Stimulated activated CD4-positive, alpha-beta T cell treated with anti-CD3 and anti-CD28 coated beads, TNF-alpha, amount 100 ng/mL, for 24 hours (primary cell): ENCODE results near the gene SLC16A4.
"Not testable (repeated sequence)": the region's sequence is repeated elsewhere in the genome, so short reads cannot be mapped to it uniquely, and the experiment has no call there.

Experiments
- DNase-seq, 3 experiments: peaks; one replicate each; pipeline ENCODE4 v3.0.0-alpha.2; 2020; ENCODE audit warnings: low read depth in 3 of 3

The SLC16A4 gene

DNA sequence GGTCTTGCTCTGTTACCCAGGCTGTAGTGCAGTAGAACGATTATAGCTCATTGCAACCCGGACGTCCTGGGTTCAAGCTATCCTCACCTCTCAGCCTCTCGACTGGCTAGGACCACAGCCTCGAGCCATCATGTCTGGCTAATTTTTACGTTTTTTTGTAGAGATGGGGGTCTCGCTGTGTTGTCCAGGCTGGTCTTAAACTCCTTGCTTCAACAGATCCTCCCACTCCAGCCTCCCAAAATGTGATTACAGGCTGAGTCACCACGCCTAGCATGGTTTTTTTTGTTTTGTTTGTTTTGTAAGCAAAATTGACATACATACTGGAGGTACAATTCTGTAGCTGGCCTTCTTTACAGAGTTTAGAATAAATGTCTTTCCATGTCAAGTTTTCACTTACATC, 17.7 kb upstream of the SLC16A4 start:
- DNase-seq = no peak

DNA sequence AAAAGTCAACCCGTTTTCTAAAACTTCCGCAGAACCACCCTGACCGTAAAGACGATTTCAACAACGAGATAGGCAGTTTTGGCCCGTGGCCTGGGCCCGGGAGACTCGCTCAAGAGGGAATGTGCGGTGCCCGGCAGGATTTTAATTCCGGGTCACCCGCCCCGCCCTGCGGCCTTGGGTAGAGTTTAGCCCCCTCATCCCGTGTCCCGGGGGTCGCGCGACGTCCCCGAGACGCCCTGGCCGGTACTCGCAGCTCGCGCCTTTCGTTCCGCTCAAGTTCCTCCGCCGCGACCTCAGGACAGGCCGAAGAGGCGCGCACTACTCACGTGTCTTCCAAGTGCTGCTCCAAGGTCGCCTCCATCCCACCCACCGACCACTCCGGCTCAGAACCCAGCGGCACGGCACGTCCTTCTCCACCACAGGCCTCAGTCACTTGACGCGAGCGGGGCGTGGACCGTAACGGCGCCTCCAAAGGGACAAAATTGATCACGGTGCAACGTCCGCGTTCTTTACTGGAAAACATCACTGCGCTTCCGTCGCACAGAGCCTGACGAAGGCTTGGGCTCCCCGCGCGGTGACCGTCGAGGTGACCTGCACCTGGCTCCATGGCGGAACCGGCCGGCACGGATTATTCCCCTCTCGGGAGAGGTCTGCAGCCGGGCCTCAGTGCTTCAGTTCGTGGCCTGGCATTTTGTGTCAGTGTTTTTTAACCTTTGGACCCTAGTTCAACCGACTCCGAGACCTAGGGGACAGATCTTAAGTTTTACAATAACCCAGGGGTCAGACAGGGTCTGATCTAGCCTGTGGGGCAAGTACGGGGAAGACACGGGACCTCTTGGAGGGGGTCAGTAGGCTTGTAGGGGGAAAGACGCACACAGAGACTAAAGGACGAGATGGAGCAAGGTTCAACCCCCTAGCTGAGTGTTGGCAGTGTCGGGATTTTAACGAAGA, 16.7 kb upstream of the SLC16A4 start, which contains the start of gene LAMTOR5:
Gene LAMTOR5, minus strand, starts transcription at position 435 of the 951 bp plus-strand sequence. Its CDS starts 74 bp downstream, at position 361.
- peak; percentile 84 to 91 (median 89) for DNase-seq

DNA sequence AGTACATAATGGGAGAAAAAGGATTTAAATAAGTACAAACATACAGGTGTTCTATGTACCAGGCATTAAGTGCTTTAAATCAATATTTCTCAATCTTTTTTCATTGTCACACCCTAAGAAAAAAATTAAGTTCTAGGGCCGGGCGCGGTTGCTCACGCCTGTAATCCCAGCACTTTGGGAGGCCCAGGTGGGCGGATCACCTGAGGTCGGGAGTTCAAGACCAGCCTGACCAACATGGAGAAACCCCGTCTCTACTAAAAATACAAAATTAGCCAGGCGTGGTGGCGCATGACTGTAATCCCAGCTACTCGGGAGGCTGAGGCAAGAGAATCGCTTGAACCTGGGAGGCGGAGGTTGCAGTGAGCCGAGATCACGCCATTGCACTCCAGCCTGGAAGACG, 15.6 kb upstream of the SLC16A4 start:
- not testable (repeated sequence) for DNase-seq

DNA sequence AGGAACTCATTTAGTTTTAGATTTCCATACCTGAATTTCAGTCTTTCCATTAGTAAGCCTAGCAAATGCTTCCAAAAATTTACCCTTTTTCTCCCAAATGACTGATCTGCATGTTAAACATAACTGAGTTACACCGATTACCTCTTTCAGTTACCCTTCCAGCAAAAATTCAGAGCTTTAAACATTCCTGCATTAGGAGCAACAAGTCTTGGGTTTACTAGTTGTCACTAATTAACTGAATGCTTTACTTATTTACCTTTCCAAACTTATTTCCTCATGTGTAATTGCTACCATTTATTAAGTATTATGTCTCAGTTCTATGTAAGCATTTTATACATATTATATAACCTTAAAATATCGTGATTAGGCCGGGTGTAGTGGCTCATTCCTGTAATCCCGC, 13.6 kb upstream of the SLC16A4 start:
- DNase-seq = no peak

DNA sequence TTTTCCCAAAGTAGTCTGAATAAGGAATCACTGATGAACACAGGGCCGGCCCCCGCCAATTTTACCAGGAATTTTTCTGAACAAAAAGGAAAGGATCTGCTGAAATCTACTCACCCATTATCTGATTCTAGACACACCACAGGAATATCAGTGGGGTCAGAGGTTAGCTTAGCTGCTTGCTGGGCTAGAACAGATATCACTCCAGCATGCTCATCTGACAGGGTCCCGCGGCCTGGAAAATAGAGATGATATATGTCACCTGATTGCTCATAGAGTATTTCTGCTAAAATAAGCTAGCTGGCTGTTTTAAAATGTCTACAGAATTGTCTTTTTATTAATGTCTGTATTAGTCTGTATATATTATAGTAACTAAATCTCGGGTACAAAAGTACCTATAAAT, 13.0 kb upstream of the SLC16A4 start:
- DNase-seq = no peak

DNA sequence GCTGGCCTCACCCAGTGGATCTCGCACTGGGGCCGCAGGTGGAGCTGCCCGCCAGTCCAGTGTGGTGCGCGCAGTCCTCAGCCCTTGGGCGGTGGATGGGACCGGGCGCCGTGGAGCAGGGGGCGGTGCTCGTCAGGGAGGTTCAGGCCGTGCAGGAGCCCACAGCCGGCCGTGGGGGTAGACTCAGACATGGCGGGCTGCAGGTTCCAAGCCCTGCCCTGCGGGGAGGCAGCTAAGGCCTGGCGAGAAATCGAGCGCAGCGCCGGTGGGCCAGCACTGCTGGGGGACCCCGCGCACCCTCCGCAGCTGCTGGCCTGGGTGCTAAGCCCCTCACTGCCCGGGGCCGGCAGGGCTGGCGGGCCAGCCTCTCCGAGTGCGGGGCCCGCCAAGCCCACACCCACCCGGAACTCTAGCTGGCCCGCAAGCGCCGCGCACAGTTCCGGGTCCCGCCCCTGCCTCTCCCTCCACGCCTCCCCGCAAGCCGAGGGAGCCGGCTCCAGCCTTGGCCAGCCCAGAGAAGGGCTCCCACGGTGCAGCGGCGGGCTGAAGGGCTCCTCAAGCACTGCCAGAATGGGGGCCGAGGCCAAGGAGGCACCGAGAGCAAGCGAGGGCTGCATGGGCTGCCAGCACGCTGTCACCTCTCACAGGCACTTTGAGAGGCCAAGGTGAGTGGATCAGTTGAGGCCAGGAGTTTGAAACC, 5.6 kb upstream of the SLC16A4 start:
- not testable (repeated sequence) for DNase-seq

DNA sequence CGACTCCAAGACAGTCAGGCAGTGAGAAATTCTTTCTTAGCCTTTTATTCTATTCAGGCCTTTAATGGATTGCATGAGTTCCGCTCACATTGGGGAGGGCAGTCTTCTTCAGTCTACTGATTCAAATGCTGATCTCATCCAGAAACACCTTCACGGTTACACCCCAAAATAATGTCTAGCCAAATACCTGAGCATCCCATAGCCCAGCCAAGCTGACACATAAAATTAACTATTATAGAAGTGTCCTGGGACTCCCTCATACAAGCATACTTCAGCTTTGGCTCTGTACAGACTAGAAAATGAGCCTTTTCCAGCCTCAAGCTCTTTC, 3.6 kb upstream of the SLC16A4 start:
- DNase-seq = no peak

DNA sequence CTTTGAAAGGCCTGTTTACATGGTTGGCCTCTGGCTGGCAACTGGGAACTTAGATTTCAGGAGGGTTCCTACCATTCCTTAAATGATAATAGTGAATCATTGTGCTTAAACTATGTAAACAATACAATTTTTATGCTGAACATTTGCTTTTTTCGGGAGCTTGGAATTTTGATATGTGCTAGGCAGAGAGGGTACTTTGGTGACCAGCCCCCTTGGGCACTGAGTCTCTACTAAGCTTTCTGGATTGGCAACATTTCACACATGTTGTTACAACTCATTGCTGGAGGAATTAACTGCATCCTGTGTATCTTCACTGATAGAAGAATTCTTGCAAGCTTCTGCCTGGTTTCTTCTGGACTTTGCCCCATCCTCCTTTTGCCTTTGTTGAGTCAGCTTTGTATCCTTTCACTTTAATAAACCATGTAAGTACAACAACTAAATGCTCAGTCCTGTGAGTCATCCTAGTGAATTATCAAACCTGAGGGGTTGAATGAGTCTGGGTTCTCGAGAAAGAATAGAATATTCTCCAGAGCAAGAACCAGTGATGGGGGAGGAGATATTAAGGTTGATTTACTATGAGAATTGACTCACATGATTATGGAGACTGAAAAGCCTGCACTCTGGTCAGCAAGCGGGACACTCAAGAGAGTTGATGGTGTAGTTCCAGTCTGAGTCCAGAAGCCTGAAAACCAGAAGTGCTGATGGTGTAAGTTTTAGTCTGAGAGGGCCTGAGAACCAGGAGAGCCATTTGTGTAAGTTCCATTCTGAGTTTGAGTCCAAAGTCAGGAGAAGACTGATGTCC, 3.1 kb upstream of the SLC16A4 start:
- no peak for DNase-seq

DNA sequence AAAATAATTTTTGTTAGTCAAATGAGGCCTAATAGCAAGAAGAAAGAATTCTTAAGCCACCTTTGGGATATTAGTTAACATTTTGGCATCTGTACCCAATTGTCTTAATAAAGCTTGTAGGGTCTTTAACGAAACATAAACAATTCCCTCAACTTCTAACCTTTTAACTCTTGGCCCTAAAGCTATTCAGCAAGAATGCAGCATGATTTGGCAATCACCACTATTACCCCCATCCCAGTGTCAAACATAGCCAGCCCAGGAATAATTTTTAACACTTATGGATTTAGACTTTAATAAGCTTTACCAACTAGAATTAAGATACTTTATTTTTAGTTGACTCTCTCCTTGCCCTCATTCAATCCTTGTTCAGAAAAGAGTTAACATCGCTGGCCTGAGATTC, 2.5 kb upstream of the SLC16A4 start:
- no peak for DNase-seq

DNA sequence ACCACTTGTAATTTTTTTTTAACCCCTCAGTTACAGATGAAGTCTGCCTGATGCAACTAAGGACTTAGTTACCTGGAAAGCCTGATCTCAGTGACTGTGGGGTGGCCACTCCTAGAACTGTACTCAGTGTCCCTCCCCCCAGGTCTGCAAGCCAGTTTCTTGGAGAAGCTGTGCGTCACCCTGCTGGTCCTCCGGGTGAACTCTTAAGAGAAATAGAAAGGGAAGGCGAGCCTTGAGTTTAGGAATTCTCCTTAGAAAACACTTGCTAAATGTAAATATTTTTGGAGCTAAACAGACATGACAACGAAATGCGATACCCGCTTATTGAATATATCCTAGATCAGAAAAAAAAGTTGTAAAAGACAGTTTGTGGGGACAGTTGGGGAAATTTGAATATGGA, 730 bp downstream of the SLC16A4 start:
- no peak for DNase-seq

DNA sequence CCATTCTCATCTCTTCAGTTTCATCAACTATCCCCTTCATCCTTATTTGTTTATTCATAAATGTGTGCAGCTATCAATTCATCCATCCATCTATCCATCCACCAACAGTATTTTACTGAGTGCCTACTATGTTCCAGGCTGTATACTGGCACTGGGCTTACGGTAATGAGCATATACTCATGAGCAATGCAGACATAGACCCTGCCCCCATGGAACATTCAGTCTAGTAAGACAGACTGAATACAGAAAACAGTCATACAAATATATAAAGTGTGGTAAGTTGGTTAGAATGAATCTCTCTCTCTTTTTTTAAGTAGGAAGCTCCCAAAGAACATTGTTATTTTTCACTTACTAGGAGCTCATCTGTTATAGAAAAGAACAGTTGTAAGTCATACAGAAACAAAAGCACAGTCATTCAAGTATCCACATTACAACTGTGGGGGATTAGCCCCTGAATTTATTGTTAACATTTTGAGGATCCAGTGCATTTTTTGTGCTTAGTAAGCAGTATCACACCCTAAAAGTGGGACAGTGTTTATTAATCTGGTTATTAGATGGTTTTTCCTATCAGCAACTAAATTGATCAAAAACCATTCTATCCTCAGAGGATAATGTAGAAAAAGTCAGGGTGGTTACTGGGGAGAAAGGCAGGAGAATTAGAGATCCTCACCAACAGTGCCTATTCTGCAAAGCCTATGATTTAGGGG, 3.6 kb downstream of the SLC16A4 start:
- no peak for DNase-seq

DNA sequence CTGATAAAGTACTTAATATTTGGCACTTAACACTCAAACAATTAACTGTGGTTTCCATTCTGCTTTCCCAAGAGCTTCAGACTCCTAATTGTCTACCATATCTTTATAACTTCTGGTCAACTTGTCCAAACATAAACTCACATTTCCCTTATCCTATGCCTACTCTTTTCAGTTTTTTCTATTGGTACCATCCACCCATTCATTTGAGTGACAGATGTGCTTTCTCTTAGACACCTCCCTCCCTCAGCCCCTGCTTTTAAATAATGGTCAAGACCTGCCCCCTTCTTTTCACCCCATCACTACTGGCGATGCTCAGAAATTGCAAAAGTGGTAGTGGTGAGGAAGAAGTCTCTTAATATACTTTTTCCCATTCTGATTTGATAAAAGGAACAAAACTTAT, 5.5 kb downstream of the SLC16A4 start:
- no peak for DNase-seq

DNA sequence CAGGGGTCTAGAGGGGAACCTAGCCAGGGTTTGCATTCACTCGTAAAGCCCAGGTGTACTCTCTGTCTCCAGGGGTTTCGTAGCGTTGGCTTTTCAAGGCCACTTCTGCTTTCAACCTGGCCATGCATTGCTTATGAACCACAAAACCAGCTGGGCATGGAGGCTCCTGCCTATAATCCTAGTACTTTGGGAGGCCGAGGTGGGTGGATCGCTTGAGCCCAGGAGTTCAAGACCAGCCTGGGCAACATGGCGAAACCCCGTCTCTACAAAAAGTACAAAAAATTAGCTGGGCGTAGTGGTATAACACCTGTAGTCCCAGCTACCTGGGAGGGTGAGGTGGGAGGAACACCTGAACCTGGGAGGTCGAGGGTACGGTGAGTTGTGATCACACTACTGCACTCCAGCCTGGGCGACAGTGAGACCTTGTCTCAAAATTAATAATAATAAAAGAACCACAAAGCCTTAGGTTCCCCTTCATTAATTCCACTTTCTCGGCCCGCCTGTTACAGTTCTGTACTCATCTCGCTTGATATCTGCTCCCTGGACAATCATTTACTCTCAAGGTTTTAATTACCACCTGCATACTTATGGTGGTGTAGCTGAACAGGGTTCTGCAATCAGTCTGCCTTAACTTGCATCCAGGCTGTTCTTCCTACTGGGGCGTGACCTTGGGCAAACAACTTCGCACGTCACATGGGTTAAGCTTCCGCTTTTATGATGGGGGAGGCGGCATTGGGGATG, 6.1 kb downstream of the SLC16A4 start:
- no peak for DNase-seq

DNA sequence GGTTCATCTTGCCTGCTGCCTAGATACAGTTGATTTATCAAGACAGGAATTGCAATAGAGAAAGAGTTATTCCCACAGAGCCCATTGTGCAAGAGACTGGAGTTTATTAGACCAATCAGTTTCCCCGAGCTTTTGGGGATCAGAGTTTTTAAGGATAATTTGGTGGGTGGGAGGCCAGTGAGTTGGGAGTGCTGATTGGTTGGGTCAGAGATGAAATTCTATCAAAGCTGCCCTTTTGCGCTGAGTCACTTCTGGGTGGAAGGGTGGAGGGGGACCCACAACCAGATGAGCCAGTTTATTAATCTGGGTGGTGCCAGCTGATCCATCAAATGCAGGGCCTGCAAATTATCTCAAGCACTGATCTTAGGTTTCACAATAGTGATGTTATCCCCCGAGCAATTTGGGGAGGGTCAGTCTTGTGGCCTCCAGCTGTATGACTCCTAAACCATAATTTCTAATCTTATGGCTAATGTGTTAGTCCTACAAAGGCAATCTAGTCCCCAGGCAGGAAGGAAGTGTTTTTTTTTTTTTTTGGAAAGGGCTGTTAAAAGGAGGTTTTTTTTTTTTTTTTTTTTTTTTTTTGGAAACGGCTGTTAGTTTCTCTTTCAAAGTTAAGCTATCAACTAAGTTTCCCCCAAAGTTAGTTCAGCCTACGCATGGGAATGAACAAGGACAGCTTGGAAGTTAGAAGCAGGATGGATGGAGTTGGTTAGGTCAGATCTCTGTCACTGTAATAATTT, 7.4 kb downstream of the SLC16A4 start:
- DNase-seq = no peak

DNA sequence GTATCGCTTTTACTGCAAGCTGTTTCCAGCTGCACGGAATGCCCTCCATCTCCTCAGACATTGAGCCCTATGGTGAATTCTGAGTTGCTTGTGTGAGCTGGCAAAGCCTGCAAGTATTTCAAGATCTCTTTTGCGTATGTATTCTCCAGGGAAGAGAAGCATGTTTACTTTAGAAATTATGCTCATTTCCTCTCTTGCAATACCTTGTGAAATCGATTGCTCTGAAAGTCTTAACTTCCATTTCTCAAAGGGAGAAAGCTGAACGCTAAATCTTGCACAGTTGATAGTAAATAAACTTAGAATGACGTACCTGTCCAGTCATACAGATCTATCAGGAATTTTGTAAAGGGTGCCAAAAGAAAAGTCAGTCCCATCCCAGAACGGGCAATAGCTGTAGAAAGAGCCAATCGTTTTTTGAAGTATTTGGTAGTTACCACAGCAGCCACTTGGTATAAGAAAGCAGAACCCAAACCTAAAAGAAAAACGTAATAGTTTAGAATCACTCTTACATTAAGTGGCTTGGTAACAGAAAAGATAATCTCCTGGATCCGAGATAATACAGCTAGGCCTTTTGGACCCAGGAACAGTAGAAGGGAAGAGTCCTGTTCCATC, 10.0 kb downstream of the SLC16A4 start:
- DNase-seq = no peak

DNA sequence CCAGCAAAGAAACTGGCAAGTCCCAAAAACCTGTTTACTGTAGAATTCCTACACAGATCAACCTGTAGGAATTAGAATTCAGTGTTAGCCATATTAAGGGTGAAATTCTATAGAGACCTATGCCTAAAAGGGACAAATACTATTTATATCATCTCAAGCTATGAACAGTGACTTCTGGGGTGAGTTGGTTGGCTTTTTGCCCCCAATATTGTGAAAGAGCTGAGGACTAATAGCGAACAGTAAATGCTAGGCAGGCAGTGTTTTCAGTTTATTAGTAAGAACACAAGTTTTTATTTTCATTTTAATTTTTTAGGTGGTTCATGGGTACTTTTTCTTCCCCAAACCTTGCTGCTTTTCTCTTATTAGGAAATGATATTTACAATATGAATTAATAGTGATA, 15.3 kb downstream of the SLC16A4 start:
- no peak for DNase-seq

DNA sequence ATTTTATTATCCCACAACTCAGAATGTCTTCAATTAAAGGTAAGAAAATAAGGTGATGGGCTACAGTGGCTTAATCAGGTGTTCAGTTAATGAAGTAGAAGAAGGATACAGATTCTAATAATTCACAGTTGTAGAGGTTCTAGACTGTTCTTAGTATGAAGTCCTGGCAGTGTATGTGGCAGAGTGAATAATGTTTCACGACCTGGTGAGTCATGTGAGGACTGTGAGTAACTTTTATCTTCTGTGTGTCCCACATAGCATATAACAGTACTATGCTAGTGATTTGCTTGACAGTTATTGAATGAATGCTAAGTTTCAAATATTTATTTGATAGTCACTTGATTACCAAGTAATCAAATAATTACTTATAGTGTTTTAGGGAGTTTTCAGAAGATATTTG, 20.0 kb downstream of the SLC16A4 start:
- DNase-seq = no peak

DNA sequence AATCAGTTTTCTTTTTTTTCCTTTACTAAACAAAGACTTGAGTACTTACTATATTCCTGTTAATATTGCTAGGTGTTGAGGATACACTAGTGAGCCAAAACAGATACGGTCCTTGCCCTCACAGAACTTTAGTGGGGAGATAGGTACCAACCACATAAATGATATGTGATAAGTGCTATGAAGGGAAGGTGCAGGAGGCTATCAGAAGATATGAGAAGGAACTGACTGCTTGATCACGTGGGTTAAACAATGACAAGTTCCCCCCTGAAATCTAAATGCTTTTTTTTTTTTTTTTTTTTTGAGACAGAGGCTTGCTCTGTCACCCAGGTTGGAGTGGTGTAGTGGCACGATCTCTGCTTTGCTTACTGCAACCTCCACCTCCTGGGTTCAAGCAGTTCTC, 26.6 kb downstream of the SLC16A4 start:
- DNase-seq = no peak

DNA sequence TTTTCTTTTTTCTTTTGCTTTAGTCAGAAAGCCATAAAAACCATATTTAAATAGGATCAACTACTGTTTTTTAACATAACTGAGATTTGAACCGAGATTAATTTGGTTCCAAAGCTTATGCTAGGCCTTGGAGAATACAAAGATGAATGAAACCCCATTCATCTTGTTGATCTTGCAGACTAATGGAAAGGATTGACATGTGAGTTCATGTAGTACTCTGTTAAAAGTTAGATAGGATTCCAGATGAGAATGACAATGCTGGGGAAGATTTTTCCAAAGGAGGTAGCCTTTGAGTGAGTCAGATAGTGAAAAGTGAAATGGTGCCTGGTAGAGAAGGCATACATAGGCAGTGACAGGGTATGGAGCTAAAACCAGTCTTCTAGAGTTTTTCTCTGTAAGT, 29.0 kb downstream of the SLC16A4 start:
- DNase-seq = no peak

DNA sequence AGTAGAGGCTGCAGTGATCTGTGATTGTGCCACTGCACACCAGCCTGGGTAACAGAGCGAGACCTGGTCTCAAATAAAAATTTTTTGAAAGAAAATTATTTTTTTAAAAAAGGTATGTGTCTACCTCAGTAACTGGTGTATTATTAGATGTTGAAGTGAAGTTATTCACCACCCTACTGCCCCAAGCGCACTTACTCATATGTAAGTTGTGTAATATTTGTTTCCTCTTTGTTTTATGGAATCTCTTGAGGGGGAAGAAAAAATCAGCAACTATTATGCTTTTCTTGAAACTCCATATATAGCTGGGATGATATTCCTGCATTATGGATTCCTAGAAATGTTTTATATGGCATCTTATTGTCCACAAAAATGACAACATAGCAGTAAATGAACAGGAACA, 30.4 kb downstream of the SLC16A4 start:
- no peak for DNase-seq
